Measurements from ENCODE around the gene TBX10. TPM values are rescaled to one million over a fixed set of nuclear protein-coding genes. Genes with fewer than 3 reads are reported as not detected.

TBX10 gene
- total RNA-seq, 4 donors from 2014 or later = not detected

- no peaks in the 10 kb centered on the region for H3K9me3 ChIP-seq
- 23 to 26% methylated on average over 14 to 15 of the region's 23 CpGs for WGBS, 2 donors
- intact Hi-C loops (cut with DNase I) = no loop called here
- peak overlapping the region; percentile 54 to 88 (median 79) for H3K27ac ChIP-seq
- peak; percentile 80 to 82 for DNase-seq
- no peaks in the 10 kb centered on the region for H3K27me3 ChIP-seq
- H3K4me1 ChIP-seq = peaks cover 20 to 39% of the 10 kb centered on the region in 2 donors
- no peak overlapping the region for H3K4me3 ChIP-seq (replicated peaks in 1 of 3)
- peaks cover 21 to 30% of the 10 kb centered on the region in 2 donors for H3K36me3 ChIP-seq
- TF ChIP-seq POLR2A (IDR thresholded peaks at IDR 0.05) (peak in 1 of 2 donors; percentile 54), CTCF (IDR thresholded peaks at IDR 0.05) (peak; percentile 10 to 57 (median 36))
Measured at GRCh38 chr11:67613960-67614715, 25.4 kb downstream of the TBX10 start.

GRCh38 chr11:67613313-67613959, 26.1 kb downstream of the TBX10 start:
- TF ChIP-seq CTCF (IDR thresholded peaks at IDR 0.05) (no peak), POLR2A (IDR thresholded peaks at IDR 0.05) (no peak)
- Histone ChIP-seq H3K27me3 (no peaks in the 10 kb centered on the region), H3K4me3 (replicated peaks in 1 of 3) (no peak overlapping the region), H3K4me1 (peaks cover 20 to 39% of the 10 kb centered on the region in 2 donors), H3K27ac (peak overlapping the region; percentile 54 to 88 (median 79)), H3K9me3 (no peaks in the 10 kb centered on the region), H3K36me3 (peaks cover 21 to 30% of the 10 kb centered on the region in 2 donors)
- 92 to 94% methylated on average over 14 to 15 of the region's 17 CpGs for WGBS, 2 donors
- no peak for DNase-seq
- intact Hi-C loops (cut with DNase I) = no loop called here

- no peak for DNase-seq
- Histone ChIP-seq H3K27me3 (no peaks in the 10 kb centered on the region), H3K9me3 (no peaks in the 10 kb centered on the region), H3K4me3 (replicated peaks in 1 of 3) (no peak overlapping the region), H3K4me1 (peaks cover 23 to 45% of the 10 kb centered on the region in 2 donors), H3K36me3 (peaks cover 21 to 30% of the 10 kb centered on the region in 2 donors), H3K27ac (no peak overlapping the region)
- intact Hi-C loops (cut with DNase I) = no loop called here
- WGBS, 2 donors = 77 to 99% methylated on average over 9 to 11 of the region's 13 CpGs
- TF ChIP-seq CTCF (IDR thresholded peaks at IDR 0.05) (no peak), POLR2A (IDR thresholded peaks at IDR 0.05) (no peak)
Measured at GRCh38 chr11:67612751-67613150, 26.8 kb downstream of the TBX10 start.

GRCh38 chr11:67611704-67612587, 27.6 kb downstream of the TBX10 start:
- no peak for DNase-seq
- TF ChIP-seq POLR2A (IDR thresholded peaks at IDR 0.05) (no peak), CTCF (IDR thresholded peaks at IDR 0.05) (no peak)
- Histone ChIP-seq H3K27ac (no peak overlapping the region), H3K9me3 (no peaks in the 10 kb centered on the region), H3K36me3 (peaks cover 21 to 30% of the 10 kb centered on the region in 2 donors), H3K4me3 (replicated peaks in 1 of 3) (no peak overlapping the region), H3K27me3 (no peaks in the 10 kb centered on the region), H3K4me1 (peaks cover 27 to 46% of the 10 kb centered on the region in 2 donors)
- intact Hi-C loops (cut with DNase I) = no loop called here
- WGBS, 2 donors = 87 to 91% methylated on average over 26 to 30 of the region's 37 CpGs
